Measurements from ENCODE around the gene PTX4.

GRCh38 chr16:1519831-1520230 lies 31.1 kb upstream of the PTX4 start:
- TF ChIP-seq EZH2 (IDR thresholded peaks at IDR 0.05; ENCODE audit: low read depth, unreplicated experiment) (no peak), CTCF (conservative IDR thresholded peaks at IDR 0.05; ENCODE audit: low read depth in 2 of 2) (no peak), EZH2phosphoT487 (IDR thresholded peaks at IDR 0.05; ENCODE audit: unreplicated experiment) (no peak), NANOG (IDR thresholded peaks at IDR 0.05; ENCODE audit: borderline replicate concordance) (no peak), POLR2AphosphoS5 (IDR thresholded peaks at IDR 0.05; ENCODE audit: low read depth) (no peak), JUNB (IDR thresholded peaks at IDR 0.05; ENCODE audit: unreplicated experiment) (no peak), CREB1 (CRISPR knock-in tag; IDR thresholded peaks at IDR 0.05; ENCODE audit: low read depth) (no peak), ETS1 (IDR thresholded peaks at IDR 0.05) (no peak), ZNF114 (CRISPR knock-in tag; IDR thresholded peaks at IDR 0.05) (no peak)
